ENCODE results near the gene HRK.

HRK gene

DNA sequence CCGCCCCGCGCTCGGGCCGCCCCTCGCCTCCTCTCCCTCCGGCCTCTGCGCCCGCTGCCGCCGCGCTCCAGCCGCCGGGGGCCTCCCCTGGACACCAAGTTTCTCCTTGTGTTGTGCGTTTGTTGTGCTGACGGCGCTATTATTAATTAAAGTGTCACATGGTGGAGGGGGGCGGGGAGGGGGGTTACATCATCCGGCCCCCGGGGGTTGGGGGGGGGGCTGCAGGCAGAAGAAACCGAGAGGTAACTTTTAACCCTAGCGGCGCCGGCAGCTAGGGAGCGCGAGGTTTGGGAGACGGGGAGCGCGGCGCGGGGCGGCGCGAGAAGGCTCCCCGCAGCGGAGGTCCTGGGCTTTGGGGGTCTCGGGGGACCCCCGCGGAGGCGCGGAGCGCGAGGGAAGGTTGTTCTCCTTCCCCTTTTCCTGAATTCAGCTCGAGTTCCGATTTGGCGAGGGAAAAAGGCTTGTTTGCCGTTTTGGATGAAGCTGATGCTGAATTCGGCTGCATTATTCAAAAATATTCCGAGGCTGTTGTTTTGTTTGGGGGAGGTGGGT, at the start of gene HRK:
Gene HRK, minus strand, starts transcription at position 117 of the 552 bp plus-strand sequence. CDS start 134 bp downstream, outside the sequence.
- no peak for DNase-seq (ENCODE audit: low read depth, low spot score)

DNA sequence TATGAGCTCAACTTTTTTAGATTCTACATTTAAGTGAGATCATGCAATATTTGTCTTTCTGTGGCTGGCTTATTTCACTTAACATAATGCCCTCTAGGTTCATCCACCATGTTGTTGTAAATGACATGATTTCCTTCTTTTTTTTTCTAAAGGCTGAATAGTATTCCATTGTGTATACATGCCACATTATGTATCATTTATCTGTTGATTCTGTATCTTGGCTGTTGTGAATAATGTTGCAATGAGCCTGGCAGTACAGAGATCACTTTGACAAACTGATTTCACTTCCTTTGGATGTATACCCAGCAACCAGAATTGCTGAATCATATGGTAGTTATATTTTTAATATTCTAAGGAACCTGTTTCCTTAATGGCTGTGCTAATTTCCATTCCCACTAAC, 48.6 kb upstream of the HRK start:
- no peak for DNase-seq (ENCODE audit: low read depth, low spot score)

- DNase-seq (ENCODE audit: low read depth, low spot score) = no peak
Observed at GRCh38 chr12:116928504-116928903, 47.3 kb upstream of the HRK start.

- no peak for DNase-seq (ENCODE audit: low read depth, low spot score)
Observed at GRCh38 chr12:116927244-116927940, 46.2 kb upstream of the HRK start.

DNA sequence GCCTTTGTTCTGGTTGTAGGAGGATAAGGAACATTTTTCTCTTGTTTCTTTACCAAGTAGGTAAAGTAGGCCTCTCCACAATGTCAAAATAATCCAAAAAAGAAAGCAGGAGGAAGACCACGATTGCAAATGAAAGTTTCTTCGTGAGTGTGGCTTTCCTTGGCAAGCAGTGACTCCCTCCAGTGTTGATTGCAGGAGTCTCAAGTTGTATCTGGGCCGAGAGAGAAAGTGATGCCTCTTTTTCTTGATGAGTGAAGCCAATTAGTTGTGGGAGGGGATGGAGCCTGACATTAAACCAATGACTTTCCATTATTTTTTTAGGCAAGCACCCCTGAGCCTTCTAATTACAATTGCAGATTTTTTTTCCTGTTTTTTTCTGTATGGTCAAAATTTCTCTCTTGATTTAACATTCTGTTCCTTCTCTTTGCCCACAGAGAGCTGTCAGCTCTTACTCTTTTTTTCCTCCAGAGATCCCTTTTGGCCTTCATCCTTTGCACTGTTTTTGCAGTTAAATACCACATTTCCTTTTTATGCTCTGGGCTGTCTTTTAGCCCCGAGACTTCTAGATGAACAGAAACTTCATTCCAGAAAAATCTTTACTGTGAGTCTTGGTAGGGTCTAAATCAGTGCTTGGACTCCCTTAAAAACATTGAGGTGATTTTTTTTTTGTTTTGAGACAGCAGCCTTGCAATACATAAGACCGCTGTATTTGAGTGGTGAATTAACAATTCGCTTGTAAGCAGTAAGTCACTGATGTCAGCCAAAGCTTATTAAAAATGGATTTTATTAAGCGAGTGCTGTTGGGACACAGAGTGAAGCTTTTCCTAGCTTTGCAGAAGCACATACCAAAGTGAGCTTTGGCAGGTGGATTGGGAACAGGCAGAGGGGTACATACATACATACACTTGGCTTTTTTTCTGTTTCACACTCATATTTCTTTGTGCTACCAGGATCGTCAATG, 45.3 kb upstream of the HRK start:
- no peak for DNase-seq (ENCODE audit: low read depth, low spot score)

GRCh38 chr12:116924558-116925453, 43.6 kb upstream of the HRK start:
- no peak for DNase-seq (ENCODE audit: low read depth, low spot score)

- no peak for DNase-seq (ENCODE audit: low read depth, low spot score)
Observed at GRCh38 chr12:116922194-116922897, 41.1 kb upstream of the HRK start.

DNA sequence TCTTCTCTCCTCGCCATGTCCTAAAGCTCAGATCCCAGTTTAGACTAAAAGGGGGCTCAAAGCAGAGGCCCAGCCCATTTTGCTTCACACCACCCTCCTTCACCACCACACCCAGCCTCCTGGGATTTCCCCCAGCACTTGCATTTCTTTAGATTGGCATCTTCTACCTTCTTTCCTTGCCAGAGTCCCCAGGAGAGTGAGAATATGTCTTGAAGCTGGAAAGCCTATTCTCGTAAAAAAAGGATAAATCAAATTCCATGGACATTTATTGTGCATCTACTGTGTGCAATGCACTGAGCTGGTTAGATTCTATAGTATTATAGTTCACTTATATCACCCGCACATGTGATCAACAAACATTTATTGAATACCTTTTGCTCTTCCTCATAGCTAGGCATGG, 39.7 kb upstream of the HRK start:
- no peak for DNase-seq (ENCODE audit: low read depth, low spot score)

GRCh38 chr12:116919706-116920485, 38.7 kb upstream of the HRK start:
- DNase-seq (ENCODE audit: low read depth, low spot score) = no peak

- DNase-seq (ENCODE audit: low read depth, low spot score) = no peak
Observed at GRCh38 chr12:116919247-116919661, 38.0 kb upstream of the HRK start.

GRCh38 chr12:116918464-116918863, 37.2 kb upstream of the HRK start:
- DNase-seq (ENCODE audit: low read depth, low spot score) = no peak

- no peak for DNase-seq (ENCODE audit: low read depth, low spot score)
Observed at GRCh38 chr12:116916714-116917114, 35.5 kb upstream of the HRK start.

DNA sequence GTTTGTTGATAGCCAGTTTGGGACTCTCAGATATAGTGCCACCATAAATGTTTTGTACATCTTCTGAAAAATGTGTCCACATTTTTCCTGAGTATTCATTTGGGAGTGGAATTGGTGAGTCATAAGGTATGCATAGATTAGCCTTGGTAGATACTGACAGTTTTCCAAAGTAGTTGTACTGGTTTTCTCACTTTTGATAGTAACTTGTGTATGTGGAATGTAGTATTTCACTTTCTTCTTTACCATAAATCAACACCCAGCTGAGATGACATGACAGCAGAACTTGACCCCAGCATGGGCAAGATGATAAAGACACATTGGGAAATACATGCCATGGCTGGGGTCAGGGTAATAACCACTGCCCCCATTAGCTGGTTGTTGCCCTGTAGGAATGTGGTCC, 34.9 kb upstream of the HRK start:
- no peak for DNase-seq (ENCODE audit: low read depth, low spot score)

GRCh38 chr12:116915326-116915725, 34.1 kb upstream of the HRK start:
- no peak for DNase-seq (ENCODE audit: low read depth, low spot score)

DNA sequence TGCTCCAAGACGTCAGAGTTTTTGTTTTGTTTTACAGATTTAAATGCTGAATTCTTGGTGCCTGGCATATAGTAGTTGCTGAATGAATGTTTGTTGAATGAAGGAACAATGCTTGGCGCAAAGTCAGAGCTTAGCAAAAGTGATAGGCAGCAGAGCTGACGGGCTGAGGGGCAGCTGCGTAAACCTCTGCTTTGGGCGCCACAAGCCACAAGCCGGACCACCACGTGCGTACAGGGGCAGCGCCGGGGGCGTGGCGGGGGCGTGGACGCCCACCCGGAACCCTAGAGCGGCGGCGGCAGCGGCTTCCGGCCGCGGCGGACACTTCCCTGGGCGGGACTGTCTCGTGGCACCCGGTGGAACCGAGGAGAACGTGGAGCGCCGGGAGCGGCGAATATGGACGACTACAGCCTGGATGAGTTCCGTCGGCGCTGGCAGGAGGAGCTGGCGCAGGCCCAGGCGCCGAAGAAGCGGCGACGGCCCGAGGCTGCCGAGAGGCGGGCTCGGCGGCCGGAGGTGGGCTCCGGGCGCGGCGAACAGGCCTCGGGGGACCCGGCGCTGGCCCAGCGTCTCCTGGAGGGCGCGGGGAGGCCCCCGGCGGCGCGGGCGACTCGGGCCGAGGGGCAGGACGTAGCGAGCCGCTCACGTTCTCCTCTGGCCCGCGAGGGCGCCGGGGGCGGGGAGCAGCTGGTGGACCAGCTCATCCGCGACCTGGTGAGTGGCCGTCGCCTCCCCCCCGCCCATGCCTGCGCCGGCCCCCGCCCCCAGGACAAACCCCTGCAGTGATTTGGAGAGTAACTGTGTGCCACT, 29.6 kb upstream of the HRK start, which contains the start of gene FBXW8:
Gene FBXW8, plus strand, starts transcription at position 306 of the 807 bp plus-strand sequence. Its CDS starts 88 bp downstream, at position 394.
- DNase-seq (ENCODE audit: low read depth, low spot score) = peak; percentile 25

DNA sequence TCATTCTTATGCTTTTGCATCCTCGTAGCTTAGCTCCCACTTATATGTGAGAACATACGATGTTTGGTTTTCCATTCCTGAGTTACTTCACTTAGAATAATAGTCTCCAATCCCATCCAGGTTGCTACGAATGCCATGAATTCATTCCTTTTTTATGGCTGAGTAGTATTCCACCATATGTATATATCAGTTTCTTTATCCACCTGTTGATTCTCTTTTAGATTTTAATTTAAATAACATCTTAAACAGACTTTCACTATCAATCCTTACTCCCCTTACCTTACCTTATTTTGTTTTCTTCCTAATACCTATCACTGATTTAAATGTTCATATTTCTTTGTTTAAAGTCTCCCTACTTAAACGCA, 29.0 kb upstream of the HRK start:
- no peak for DNase-seq (ENCODE audit: low read depth, low spot score)

DNA sequence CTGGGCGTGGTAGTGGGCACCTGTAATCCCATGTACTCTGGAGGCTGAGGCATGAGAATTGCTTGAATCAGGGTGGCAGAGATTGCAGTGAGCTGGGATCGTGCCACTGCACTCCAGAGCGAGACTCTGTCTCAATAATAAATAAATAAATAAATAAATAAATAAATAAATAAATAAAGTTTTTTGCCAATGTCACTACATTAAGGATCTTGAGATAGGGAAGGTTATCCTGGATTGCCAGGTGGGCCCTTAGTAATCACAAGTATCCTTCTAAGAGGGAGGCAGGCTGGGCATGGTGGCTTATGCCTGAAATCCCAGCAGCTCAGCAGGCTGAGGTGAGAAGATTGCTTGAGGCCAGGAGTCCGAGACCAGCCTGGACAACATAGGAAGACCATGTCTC, 25.0 kb upstream of the HRK start:
- no peak for DNase-seq (ENCODE audit: low read depth, low spot score)

GRCh38 chr12:116903818-116904217, 22.6 kb upstream of the HRK start:
- DNase-seq (ENCODE audit: low read depth, low spot score) = no peak

DNA sequence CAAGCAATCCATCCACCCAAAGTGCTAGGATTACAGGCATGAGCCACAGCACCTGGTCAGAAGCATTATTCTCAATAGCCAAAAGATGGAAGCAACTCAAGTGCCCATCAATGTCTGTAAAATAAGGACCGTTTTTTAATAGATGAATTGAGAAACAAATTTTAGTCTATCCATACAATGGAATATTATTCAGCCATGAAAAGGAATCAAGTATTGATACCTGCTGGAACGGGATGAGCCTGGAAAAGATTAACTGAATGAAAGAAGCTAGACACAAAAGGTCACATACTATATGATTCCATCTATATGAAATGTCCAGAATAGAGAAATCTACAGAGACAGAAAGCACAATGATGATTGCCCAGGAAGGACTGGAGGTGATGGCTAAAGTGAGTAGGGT, 20.4 kb upstream of the HRK start:
- DNase-seq (ENCODE audit: low read depth, low spot score) = no peak

Measured in iPS DF 19.7 (cell line).